ENCODE measurements around the gene CLDN9. TPM values are rescaled to one million over a fixed set of nuclear protein-coding genes. Genes with fewer than 3 reads are reported as not detected.
A peak's percentile ranks its signal among the peaks of the same experiment; 100 is the strongest.

Gene CLDN9
- total RNA-seq, 6 donors from 2014 or later: 0.57 to 5.9 (median 1.1) TPM

DNA sequence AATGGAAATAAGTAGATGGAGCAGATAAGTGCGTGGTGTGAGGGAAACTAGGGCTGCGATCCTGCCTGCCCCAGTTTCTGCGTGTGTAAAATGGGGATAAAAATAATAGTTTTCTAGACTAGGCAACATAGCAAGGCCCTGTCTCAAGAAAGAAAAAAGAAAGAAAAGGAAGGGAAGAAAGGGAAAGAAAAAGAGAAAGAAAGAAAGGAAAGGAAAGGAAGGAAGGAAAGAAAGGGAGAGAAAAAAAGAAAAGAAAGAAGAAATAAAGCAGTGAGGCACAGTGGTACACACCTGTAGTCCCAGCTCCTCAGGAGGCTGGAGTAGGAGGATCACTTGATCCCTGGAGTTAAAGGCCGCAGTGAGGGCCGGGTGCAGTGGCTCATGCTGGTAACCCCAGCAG is 30.3 kb upstream of the CLDN9 start:
- no peak for ATAC-seq (ENCODE audit: low FRiP score in 2 of 2)
- H3K36me3 ChIP-seq: no peaks in the 10 kb centered on the region

DNA sequence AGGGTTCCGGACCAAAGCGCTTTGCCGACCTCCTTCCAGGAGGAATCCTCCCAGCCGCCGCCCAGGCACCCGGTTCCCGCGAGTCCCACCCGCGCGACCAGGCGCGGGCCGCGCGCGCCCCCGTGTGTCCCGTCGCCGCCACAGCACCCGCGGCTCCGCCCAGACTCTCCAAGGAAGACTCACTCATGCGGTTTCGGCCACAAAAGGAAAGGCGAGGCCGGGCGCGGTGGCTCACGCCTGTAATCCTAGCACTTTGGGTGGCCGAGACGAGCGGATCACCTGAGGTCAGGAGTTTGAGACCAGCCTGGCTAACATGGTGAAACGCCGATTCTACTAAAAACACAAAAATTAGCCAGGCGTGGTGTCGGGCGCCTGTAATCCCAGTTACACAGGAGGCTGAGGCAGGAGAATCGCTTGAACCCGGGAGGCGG is 29.0 kb upstream of the CLDN9 start:
- no peaks in the 10 kb centered on the region for H3K27me3 ChIP-seq
- H3K36me3 ChIP-seq: no peaks in the 10 kb centered on the region
- H3K9me3 ChIP-seq: no peaks in the 10 kb centered on the region
- H3K4me3 ChIP-seq: peak overlapping the region in 2 of 4 donors; percentile 25 to 27
- DNase-seq: peak; percentile 88 to 97
- no peak overlapping the region for H3K27ac ChIP-seq
- WGBS, 2 donors: 21% methylated on average over 15 to 18 of the region's 42 CpGs
- TF ChIP-seq, protein P1, sequence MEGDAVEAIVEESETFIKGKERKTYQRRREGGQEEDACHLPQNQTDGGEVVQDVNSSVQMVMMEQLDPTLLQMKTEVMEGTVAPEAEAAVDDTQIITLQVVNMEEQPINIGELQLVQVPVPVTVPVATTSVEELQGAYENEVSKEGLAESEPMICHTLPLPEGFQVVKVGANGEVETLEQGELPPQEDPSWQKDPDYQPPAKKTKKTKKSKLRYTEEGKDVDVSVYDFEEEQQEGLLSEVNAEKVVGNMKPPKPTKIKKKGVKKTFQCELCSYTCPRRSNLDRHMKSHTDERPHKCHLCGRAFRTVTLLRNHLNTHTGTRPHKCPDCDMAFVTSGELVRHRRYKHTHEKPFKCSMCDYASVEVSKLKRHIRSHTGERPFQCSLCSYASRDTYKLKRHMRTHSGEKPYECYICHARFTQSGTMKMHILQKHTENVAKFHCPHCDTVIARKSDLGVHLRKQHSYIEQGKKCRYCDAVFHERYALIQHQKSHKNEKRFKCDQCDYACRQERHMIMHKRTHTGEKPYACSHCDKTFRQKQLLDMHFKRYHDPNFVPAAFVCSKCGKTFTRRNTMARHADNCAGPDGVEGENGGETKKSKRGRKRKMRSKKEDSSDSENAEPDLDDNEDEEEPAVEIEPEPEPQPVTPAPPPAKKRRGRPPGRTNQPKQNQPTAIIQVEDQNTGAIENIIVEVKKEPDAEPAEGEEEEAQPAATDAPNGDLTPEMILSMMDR (IDR thresholded peaks at IDR 0.05): peak; percentile 94 to 98 (median 95)
- no peak for TF ChIP-seq EP300 (IDR thresholded peaks at IDR 0.05)
- no peak for TF ChIP-seq POLR2AphosphoS5 (IDR thresholded peaks at IDR 0.05)
- TF ChIP-seq POLR2A (IDR thresholded peaks at IDR 0.05): no peak
- peak; percentile 81 to 87 for ATAC-seq (ENCODE audit: low FRiP score in 2 of 2)
- peaks cover 17 to 36% (median 27%) of the 10 kb centered on the region in 4 donors for H3K4me1 ChIP-seq

More for the DNA sequence above, 30.3 kb upstream of the CLDN9 start:
- Histone ChIP-seq H3K9me3 (no peaks in the 10 kb centered on the region), H3K27ac (no peak overlapping the region), H3K4me3 (no peak overlapping the region), H3K27me3 (no peaks in the 10 kb centered on the region), H3K4me1 (peaks cover 17 to 39% (median 27%) of the 10 kb centered on the region in 4 donors)
- 84 to 89% methylated on average over 5 of the region's 5 CpGs for WGBS, 2 donors
- no peak for DNase-seq
- TF ChIP-seq POLR2A (IDR thresholded peaks at IDR 0.05) (no peak), POLR2AphosphoS5 (IDR thresholded peaks at IDR 0.05) (no peak), EP300 (IDR thresholded peaks at IDR 0.05) (no peak)
- TF ChIP-seq, protein P1 (IDR thresholded peaks at IDR 0.05): no peak

DNA sequence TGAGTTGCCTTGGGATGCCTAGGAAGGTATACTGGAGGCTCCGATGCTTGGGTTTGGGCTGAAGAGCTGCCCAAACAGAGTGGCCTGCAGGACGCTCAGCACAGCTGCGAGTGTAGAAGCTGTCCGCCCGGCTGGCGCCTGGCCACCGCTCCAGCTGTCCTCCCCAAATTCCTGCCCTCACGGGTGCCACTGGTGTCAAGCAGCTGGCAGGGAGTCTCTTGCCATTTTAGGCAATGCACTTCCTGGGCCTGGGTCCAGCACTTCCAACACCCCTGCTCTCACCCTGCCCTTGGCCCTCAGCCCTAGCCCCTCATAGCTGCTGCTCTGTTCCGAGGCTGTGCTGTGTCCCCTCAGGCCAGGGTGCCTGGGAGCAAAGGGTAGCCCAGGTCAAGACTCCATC is 27.3 kb upstream of the CLDN9 start:
- H3K27me3 ChIP-seq: no peaks in the 10 kb centered on the region
- ATAC-seq (ENCODE audit: low FRiP score in 2 of 2) (no peak), DNase-seq (peak in 1 of 2 donors; percentile 92)
- H3K27ac ChIP-seq: no peak overlapping the region
- TF ChIP-seq EP300 (IDR thresholded peaks at IDR 0.05): no peak
- no peak overlapping the region for H3K4me3 ChIP-seq
- 92% methylated on average over 7 of the region's 9 CpGs; no CpG with 5 or more reads in 1 of the 2 donors for WGBS, 2 donors
- H3K36me3 ChIP-seq: no peaks in the 10 kb centered on the region
- H3K9me3 ChIP-seq: no peaks in the 10 kb centered on the region
- H3K4me1 ChIP-seq: peaks cover 11 to 26% (median 19%) of the 10 kb centered on the region in 4 donors

DNA sequence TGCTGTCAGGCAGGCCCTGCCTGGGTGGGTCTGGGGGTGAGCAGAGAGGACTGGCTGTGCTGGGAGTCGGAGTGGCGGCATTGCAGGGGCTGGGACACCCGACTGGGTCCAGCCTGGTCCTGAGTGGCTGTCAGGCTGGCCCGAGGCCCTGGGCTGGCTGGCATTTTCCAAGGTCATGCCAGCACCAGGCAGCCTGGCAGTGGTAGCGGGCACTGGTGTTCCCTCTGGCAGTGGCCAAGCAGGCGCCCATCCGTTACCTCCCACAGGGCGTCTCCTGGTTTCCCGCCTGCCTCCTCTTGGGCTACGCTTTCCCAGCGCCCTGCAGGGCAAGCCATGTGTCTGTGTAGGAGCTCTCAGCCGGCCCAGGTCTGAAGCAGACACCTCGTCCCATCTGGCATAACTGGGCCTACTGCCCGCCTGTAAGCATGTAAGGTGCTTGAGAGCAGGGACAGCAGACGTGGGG is 26.8 kb upstream of the CLDN9 start:
- no peak overlapping the region for H3K27ac ChIP-seq
- H3K36me3 ChIP-seq: no peaks in the 10 kb centered on the region
- peaks cover 8 to 23% (median 16%) of the 10 kb centered on the region in 4 donors for H3K4me1 ChIP-seq
- DNase-seq (peak in 1 of 2 donors; percentile 68), ATAC-seq (ENCODE audit: low FRiP score in 2 of 2) (peak in 1 of 2 donors; percentile 1)
- H3K27me3 ChIP-seq: no peaks in the 10 kb centered on the region
- no peak overlapping the region for H3K4me3 ChIP-seq
- H3K9me3 ChIP-seq: no peaks in the 10 kb centered on the region
- TF ChIP-seq POLR2AphosphoS5 (IDR thresholded peaks at IDR 0.05): no peak
- TF ChIP-seq POLR2A (IDR thresholded peaks at IDR 0.05): no peak
- TF ChIP-seq, protein P1 (IDR thresholded peaks at IDR 0.05): no peak
- TF ChIP-seq EP300 (IDR thresholded peaks at IDR 0.05): no peak
- 83 to 85% methylated on average over 7 to 11 of the region's 15 CpGs for WGBS, 2 donors

DNA sequence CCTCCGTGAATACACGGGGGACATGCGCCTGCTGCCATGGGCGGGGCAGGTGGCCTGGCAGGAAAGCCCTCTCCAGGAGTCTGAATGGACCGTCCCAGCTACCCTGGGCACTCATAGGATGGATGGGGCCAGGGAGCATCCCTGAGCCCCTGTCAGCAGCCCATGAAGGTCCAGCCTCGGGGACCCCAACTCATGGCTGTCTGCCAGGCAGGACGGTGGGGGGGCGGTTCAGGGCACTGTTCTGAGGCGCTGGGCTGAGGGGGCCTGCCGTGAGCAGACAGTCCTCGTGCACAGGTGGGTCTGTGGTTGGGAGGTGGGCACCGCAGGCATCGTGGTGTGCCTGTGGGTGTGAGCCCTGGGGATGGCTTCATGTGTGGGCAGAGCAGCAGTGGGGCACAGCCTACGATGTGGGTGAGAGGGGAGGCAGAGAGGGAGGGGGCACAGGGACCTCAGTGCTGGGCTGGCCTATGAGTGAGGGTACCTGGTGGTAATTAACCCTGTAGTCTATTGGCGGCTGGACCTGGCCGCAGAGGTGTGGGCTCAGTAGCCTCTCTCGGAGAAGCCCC is 26.0 kb upstream of the CLDN9 start:
- Histone ChIP-seq H3K27ac (no peak overlapping the region), H3K4me1 (peaks cover 4 to 19% (median 12%) of the 10 kb centered on the region in 4 donors), H3K27me3 (no peaks in the 10 kb centered on the region), H3K36me3 (no peaks in the 10 kb centered on the region), H3K9me3 (no peaks in the 10 kb centered on the region), H3K4me3 (no peak overlapping the region)
- WGBS, 2 donors: 83 to 90% methylated on average over 7 to 15 of the region's 17 CpGs
- TF ChIP-seq, protein P1 (IDR thresholded peaks at IDR 0.05): no peak
- TF ChIP-seq POLR2AphosphoS5 (IDR thresholded peaks at IDR 0.05): no peak
- TF ChIP-seq POLR2A (IDR thresholded peaks at IDR 0.05): no peak
- no peak for TF ChIP-seq EP300 (IDR thresholded peaks at IDR 0.05)
- ATAC-seq (ENCODE audit: low FRiP score in 2 of 2) (no peak), DNase-seq (peak in 1 of 2 donors; percentile 70)

All from upper lobe of left lung (tissue), 6 donors.